ENCODE data around the gene HES3.

GRCh38 chr1:6265151-6265550 lies 21.2 kb downstream of the HES3 start:
- no peak for TF ChIP-seq CTCF (IDR thresholded peaks at IDR 0.05; ENCODE audit: low read depth, low read length)
- no peak for TF ChIP-seq POLR2A (IDR thresholded peaks at IDR 0.05; ENCODE audit: extremely low read depth, insufficient read length)
- no peak for TF ChIP-seq MAX (IDR thresholded peaks at IDR 0.05; ENCODE audit: low read depth, low read length)
